Measurements from ENCODE around the gene CFAP210.
"Not testable (repeated sequence)": the region's sequence is repeated elsewhere in the genome, so short reads cannot be mapped to it uniquely, and the experiment has no call there.

The CFAP210 gene

GRCh38 chr2:169670937-169671336, 23.3 kb downstream of the CFAP210 start:
- no peak for DNase-seq

GRCh38 chr2:169670215-169670651, 24.0 kb downstream of the CFAP210 start:
- DNase-seq, result peak; percentile 62

GRCh38 chr2:169667583-169667982, 26.6 kb downstream of the CFAP210 start:
- DNase-seq, result no peak

GRCh38 chr2:169664978-169665930, 29.0 kb downstream of the CFAP210 start:
- DNase-seq, result peak; percentile 94

- DNase-seq, result no peak
Measured at GRCh38 chr2:169664600-169664977, 29.6 kb downstream of the CFAP210 start.

GRCh38 chr2:169663247-169663646, 31.0 kb downstream of the CFAP210 start:
- DNase-seq, result no peak

- peak; percentile 79 for DNase-seq
Measured at GRCh38 chr2:169662744-169663143, 31.5 kb downstream of the CFAP210 start.

- no peak for DNase-seq
Measured at GRCh38 chr2:169661265-169661664, 32.9 kb downstream of the CFAP210 start.

GRCh38 chr2:169659320-169659719, 34.9 kb downstream of the CFAP210 start:
- peak; percentile 65 for DNase-seq

- DNase-seq, result no peak
Measured at GRCh38 chr2:169658877-169659276, 35.3 kb downstream of the CFAP210 start.

GRCh38 chr2:169656164-169656563, 38.0 kb downstream of the CFAP210 start:
- no peak for DNase-seq

- DNase-seq, result no peak
Measured at GRCh38 chr2:169653636-169654035, 40.6 kb downstream of the CFAP210 start.

GRCh38 chr2:169649278-169649677, 44.9 kb downstream of the CFAP210 start:
- DNase-seq, result no peak

GRCh38 chr2:169647496-169647895, 46.7 kb downstream of the CFAP210 start:
- no peak for DNase-seq

- no peak for DNase-seq
Measured at GRCh38 chr2:169644173-169644572, 50.0 kb downstream of the CFAP210 start.

- no peak for DNase-seq
Measured at GRCh38 chr2:169641464-169641863, 52.7 kb downstream of the CFAP210 start.

GRCh38 chr2:169640104-169640503, 54.1 kb downstream of the CFAP210 start:
- no peak for DNase-seq

GRCh38 chr2:169637620-169638019, 56.6 kb downstream of the CFAP210 start:
- DNase-seq, result no peak

- no peak for DNase-seq
Measured at GRCh38 chr2:169636440-169637097, 57.6 kb downstream of the CFAP210 start.

- no peak for DNase-seq
Measured at GRCh38 chr2:169625781-169626180, 68.4 kb downstream of the CFAP210 start.

GRCh38 chr2:169623235-169623634, 71.0 kb downstream of the CFAP210 start:
- DNase-seq, result no peak

GRCh38 chr2:169620509-169620908, 73.7 kb downstream of the CFAP210 start:
- DNase-seq, result no peak

GRCh38 chr2:169619946-169620345, 74.3 kb downstream of the CFAP210 start:
- no peak for DNase-seq

- DNase-seq, result not testable (repeated sequence)
Measured at GRCh38 chr2:169615982-169616381, 78.2 kb downstream of the CFAP210 start.
